ENCODE data around the gene GNL2.

DNA sequence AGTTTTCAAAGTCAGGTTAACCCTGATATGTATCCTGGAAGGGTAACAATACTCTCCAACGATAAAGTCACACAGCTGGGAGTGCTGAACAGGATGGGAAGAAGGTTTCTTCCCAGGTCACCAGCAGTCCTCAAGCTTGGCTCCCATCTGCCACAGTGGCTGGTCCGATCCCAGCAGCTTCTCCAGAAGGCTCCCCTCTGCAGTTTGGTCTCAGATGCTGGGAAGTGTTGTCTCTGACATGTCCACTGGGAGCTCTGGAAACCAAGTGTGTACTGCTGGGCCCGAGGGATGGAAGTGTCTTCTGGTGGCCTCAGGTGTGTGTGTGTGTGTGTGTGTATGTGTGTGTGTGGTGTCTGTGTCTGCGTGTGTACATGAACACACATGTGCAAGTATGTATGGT, 16.4 kb upstream of the GNL2 start:
- TF ChIP-seq, protein P1, sequence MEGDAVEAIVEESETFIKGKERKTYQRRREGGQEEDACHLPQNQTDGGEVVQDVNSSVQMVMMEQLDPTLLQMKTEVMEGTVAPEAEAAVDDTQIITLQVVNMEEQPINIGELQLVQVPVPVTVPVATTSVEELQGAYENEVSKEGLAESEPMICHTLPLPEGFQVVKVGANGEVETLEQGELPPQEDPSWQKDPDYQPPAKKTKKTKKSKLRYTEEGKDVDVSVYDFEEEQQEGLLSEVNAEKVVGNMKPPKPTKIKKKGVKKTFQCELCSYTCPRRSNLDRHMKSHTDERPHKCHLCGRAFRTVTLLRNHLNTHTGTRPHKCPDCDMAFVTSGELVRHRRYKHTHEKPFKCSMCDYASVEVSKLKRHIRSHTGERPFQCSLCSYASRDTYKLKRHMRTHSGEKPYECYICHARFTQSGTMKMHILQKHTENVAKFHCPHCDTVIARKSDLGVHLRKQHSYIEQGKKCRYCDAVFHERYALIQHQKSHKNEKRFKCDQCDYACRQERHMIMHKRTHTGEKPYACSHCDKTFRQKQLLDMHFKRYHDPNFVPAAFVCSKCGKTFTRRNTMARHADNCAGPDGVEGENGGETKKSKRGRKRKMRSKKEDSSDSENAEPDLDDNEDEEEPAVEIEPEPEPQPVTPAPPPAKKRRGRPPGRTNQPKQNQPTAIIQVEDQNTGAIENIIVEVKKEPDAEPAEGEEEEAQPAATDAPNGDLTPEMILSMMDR (IDR thresholded peaks at IDR 0.05; ENCODE audit: low read depth, low read length, poor library complexity, severe bottlenecking) = no peak
- TF ChIP-seq EZH2phosphoT487 (IDR thresholded peaks at IDR 0.05; ENCODE audit: borderline replicate concordance, low read length) = no peak

Data from DOHH2 (cell line).